ENCODE results near the gene PSAT1.
A peak's percentile ranks its signal among the peaks of the same experiment; 100 is the strongest.

DNA sequence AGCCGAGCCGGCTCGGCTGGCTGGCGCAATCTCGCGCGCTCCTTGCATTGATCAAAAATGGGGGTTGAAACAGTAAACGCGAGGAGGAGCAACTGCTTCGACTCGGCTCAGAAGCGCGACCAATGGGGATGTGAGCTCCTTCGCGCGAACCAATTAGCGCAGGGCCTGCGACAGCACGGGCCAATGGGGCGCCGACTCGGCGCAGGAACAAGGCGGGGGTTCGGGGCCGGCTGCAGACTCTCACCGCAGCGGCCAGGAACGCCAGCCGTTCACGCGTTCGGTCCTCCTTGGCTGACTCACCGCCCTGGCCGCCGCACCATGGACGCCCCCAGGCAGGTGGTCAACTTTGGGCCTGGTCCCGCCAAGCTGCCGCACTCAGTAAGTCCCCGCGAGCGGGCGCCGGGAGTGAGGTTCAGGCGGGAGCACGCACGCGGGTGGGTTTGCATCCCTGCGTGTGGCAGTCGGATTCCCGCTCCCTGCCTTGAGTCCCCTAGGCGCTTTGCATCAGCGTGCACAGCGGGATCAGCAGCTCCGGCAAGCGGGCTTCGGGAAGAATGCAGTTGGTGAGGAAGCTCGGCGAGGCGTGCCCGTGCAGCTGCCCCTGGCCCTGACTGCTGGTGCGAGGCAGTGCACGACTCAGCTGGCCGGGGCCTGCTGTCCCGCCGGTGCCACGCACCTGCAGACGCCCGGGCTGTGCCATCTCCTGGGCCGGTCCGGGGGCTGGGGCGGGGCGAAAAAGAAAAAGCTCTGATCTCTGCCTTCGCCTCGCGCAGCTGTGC is at the start of gene PSAT1:
- TF ChIP-seq, protein P1, sequence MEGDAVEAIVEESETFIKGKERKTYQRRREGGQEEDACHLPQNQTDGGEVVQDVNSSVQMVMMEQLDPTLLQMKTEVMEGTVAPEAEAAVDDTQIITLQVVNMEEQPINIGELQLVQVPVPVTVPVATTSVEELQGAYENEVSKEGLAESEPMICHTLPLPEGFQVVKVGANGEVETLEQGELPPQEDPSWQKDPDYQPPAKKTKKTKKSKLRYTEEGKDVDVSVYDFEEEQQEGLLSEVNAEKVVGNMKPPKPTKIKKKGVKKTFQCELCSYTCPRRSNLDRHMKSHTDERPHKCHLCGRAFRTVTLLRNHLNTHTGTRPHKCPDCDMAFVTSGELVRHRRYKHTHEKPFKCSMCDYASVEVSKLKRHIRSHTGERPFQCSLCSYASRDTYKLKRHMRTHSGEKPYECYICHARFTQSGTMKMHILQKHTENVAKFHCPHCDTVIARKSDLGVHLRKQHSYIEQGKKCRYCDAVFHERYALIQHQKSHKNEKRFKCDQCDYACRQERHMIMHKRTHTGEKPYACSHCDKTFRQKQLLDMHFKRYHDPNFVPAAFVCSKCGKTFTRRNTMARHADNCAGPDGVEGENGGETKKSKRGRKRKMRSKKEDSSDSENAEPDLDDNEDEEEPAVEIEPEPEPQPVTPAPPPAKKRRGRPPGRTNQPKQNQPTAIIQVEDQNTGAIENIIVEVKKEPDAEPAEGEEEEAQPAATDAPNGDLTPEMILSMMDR (IDR thresholded peaks at IDR 0.05) = peak in 2 of 7 experiments; percentile 5 to 11
- TF ChIP-seq POLR2A (IDR thresholded peaks at IDR 0.05) = peak; percentile 76 to 80 (median 79)
